Prostate gland (tissue), 2 donors: ENCODE results near the gene UVRAG. TPM values are rescaled to one million over a fixed set of nuclear protein-coding genes. Genes with fewer than 3 reads are reported as not detected.

ENCODE experiments used
- DNase-seq: peaks from one replicate; pipeline ENCODE4 v3.0.0-alpha.2; 2019; ENCODE audit warnings: low spot score
- H3K27ac ChIP-seq, 2 donors: fragments of 200-600 bp; sonication (generic); 2 replicates each; pipeline ENCODE4 v1.5.1; 2017 to 2019
- H3K27me3 ChIP-seq: fragments of 200-600 bp; sonication (generic); replicated peaks from 2 replicates; pipeline ENCODE4 v1.5.1; 2019; ENCODE audit not compliant: insufficient read depth
- H3K36me3 ChIP-seq, 2 donors: fragments of 200-600 bp; sonication (generic); 1 replicate in 1 of 2; 2 replicates in 1 of 2; pipeline versions ENCODE4 v1.5.1 to v1.8.1; 2017 to 2019
- H3K4me1 ChIP-seq: fragments of 200-600 bp; sonication (generic); replicated peaks from 2 replicates; pipeline ENCODE4 v1.5.1; 2019
- H3K4me3 ChIP-seq, 2 donors: fragments of 200-600 bp; sonication (generic); 2 replicates each; pipeline ENCODE4 v1.5.1; 2017 to 2019
- H3K9me3 ChIP-seq: fragments of 200-600 bp; sonication (generic); 2 replicates; pipeline ENCODE4 v1.5.1; 2017
- POLR2A ChIP-seq: fragments of 450-650 bp; IDR thresholded peaks from one replicate; pipeline ENCODE4 v1.6.1; 2016; ENCODE audit warnings: antibody characterized with exemption, mild to moderate bottlenecking
- POLR2AphosphoS5 ChIP-seq: sonication (generic); formaldehyde crosslinking; IDR thresholded peaks from one replicate; pipeline ENCODE4 v1.6.1; 2017; ENCODE audit warnings: antibody characterized with exemption
- WGBS: methylation state at CpG from one replicate; pipeline ENCODE4 v1.1.5; 2018; 5-methylcytosine and 5-hydroxymethylcytosine counted together
- intact Hi-C: fragments of 100-400 bp; cut with DNase I; formaldehyde crosslinking; loops from one replicate; pipeline ENCODE4 v1.14.2; 2022
- total RNA-seq, 2 donors: library from RNA; depleted of rRNA; stranded (reverse); fragments of >200 nt; gene quantifications; one replicate each; pipeline ENCODE4 v1.1.0, GENCODE V29; 2016
- TF ChIP-seq, protein P1 (sequence below), 4 experiments: fragments of 200-600 bp in 2 of 4; fragments of 450-650 bp in 2 of 4; sonication (generic) in 2 of 4; IDR thresholded peaks; 1 replicate in 3 of 4; 2 replicates in 1 of 4; pipeline ENCODE4 v1.5.1; 2016 to 2019; ENCODE audit warnings: antibody characterized with exemption in 4 of 4, mild to moderate bottlenecking in 2 of 4, moderate library complexity in 2 of 4

The UVRAG gene
- total RNA-seq, 2 donors from 2014 or later = 13.9 to 25.2 TPM

DNA sequence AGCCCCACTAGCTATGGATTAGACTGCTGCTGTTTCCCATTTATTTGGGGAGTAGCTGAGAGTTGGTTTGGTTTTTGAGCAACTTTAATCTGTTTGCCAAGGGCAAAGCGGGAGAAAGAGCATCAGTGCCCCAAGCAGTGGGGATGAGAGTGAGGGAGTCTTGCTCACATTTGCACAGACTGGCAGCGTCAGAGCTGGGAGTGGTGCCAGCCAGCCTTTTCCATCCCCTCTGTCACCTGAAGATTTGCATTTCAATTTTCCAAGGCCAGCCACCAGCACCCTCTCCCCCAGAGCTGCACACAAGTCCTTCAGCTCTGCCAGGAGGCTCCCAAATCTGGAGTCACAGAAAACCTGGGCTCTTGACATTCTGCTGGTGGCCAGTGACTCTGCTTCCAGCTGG lies 21.0 kb upstream of the UVRAG start:
- Histone ChIP-seq H3K36me3 (no peaks in the 10 kb centered on the region), H3K27me3 (no peaks in the 10 kb centered on the region), H3K4me1 (no peaks in the 10 kb centered on the region), H3K4me3 (no peak overlapping the region), H3K9me3 (no peaks in the 10 kb centered on the region), H3K27ac (no peak overlapping the region)
- no peak for DNase-seq
- TF ChIP-seq POLR2A (no peak), POLR2AphosphoS5 (no peak)
- TF ChIP-seq, protein P1, sequence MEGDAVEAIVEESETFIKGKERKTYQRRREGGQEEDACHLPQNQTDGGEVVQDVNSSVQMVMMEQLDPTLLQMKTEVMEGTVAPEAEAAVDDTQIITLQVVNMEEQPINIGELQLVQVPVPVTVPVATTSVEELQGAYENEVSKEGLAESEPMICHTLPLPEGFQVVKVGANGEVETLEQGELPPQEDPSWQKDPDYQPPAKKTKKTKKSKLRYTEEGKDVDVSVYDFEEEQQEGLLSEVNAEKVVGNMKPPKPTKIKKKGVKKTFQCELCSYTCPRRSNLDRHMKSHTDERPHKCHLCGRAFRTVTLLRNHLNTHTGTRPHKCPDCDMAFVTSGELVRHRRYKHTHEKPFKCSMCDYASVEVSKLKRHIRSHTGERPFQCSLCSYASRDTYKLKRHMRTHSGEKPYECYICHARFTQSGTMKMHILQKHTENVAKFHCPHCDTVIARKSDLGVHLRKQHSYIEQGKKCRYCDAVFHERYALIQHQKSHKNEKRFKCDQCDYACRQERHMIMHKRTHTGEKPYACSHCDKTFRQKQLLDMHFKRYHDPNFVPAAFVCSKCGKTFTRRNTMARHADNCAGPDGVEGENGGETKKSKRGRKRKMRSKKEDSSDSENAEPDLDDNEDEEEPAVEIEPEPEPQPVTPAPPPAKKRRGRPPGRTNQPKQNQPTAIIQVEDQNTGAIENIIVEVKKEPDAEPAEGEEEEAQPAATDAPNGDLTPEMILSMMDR (IDR thresholded peaks at IDR 0.05) = no peak
- intact Hi-C loops = loop anchor here (10.0 kb wide), 1 partner anchor 521 kb away; no protein-coding TSS in a partner anchor
- WGBS = 65% methylated on average over 2 of the region's 2 CpGs

GRCh38 chr11:75795276-75796090 lies 19.5 kb upstream of the UVRAG start:
- Histone ChIP-seq H3K4me3 (no peak overlapping the region), H3K27ac (no peak overlapping the region), H3K4me1 (no peaks in the 10 kb centered on the region), H3K27me3 (no peaks in the 10 kb centered on the region), H3K9me3 (no peaks in the 10 kb centered on the region), H3K36me3 (no peaks in the 10 kb centered on the region)
- WGBS = 62% methylated on average over 4 of the region's 4 CpGs
- intact Hi-C loops = loop anchor here (10.0 kb wide), 1 partner anchor 519 kb away; no protein-coding TSS in a partner anchor
- TF ChIP-seq POLR2AphosphoS5 (no peak), POLR2A (no peak)
- TF ChIP-seq, protein P1 (IDR thresholded peaks at IDR 0.05) = no peak
- DNase-seq = no peak

- no peaks in the 10 kb centered on the region for H3K9me3 ChIP-seq
- no peak for DNase-seq
- WGBS = 100% methylated on average over 2 of the region's 2 CpGs
- intact Hi-C loops = loop anchor here (10.0 kb wide), 1 partner anchor 519 kb away; no protein-coding TSS in a partner anchor
- no peaks in the 10 kb centered on the region for H3K4me1 ChIP-seq
- no peaks in the 10 kb centered on the region for H3K27me3 ChIP-seq
- no peaks in the 10 kb centered on the region for H3K36me3 ChIP-seq
- TF ChIP-seq POLR2A (no peak), POLR2AphosphoS5 (no peak)
- TF ChIP-seq, protein P1 (IDR thresholded peaks at IDR 0.05) = no peak
- no peak overlapping the region for H3K4me3 ChIP-seq
- H3K27ac ChIP-seq = no peak overlapping the region
These were observed 18.9 kb upstream of the UVRAG start for GRCh38 chr11:75796091-75796435.

GRCh38 chr11:75797116-75797515 lies 17.9 kb upstream of the UVRAG start:
- no peaks in the 10 kb centered on the region for H3K4me1 ChIP-seq
- H3K27ac ChIP-seq = no peak overlapping the region
- intact Hi-C loops = loop anchor here (10.0 kb wide), 1 partner anchor 518 kb away; no protein-coding TSS in a partner anchor
- no peak for TF ChIP-seq POLR2A
- DNase-seq = no peak
- H3K4me3 ChIP-seq = no peak overlapping the region
- WGBS = 87% methylated on average over 8 of the region's 8 CpGs
- no peaks in the 10 kb centered on the region for H3K9me3 ChIP-seq
- no peaks in the 10 kb centered on the region for H3K27me3 ChIP-seq
- no peaks in the 10 kb centered on the region for H3K36me3 ChIP-seq

DNA sequence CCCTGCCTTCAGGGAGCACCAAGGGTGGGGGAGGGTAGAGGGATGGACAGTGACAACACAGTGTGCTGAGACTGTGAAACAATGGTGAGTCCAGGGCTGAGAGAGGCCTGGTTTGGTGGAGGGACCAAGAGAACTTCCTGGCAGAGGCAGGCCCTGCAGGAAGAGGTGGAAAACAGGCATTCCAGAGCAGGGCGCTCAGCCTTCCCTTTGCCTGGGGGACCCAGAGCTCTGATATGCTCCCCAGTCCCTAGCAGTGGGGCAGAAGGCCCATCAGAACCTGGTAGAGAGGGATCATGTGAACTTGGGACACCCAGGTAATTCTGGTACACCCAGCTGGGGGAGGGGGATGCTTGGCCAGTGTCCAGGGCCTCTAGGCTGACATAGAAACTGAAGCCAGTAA lies 17.2 kb upstream of the UVRAG start:
- Histone ChIP-seq H3K4me1 (no peaks in the 10 kb centered on the region), H3K4me3 (no peak overlapping the region), H3K36me3 (no peaks in the 10 kb centered on the region), H3K27ac (no peak overlapping the region), H3K27me3 (no peaks in the 10 kb centered on the region), H3K9me3 (no peaks in the 10 kb centered on the region)
- WGBS = 100% methylated on average over 1 of the region's 1 CpG
- no peak for TF ChIP-seq POLR2A
- TF ChIP-seq, protein P1 (IDR thresholded peaks at IDR 0.05) = no peak
- TF ChIP-seq POLR2AphosphoS5 = no peak
- no peak for DNase-seq
- intact Hi-C loops = loop anchor here (10.0 kb wide), 1 partner anchor 517 kb away; no protein-coding TSS in a partner anchor
